NCI-H1436 (cell line): ENCODE measurements around the gene NDUFB1.
A peak's percentile ranks its signal among the peaks of the same experiment; 100 is the strongest.

Experiments used
- DNase-seq: peaks from one replicate; lab custom pipeline; 2025; lab: John Stamatoyannopoulos, UW

Gene NDUFB1

GRCh38 chr14:92121670-92122350 is at the start of gene NDUFB1, which contains the start of gene CPSF2:
Gene NDUFB1 (minus strand): TSS chr14:92121706. CDS start chr14:92117637, 4,069 bp downstream.
Gene CPSF2 (plus strand): TSS chr14:92121969. CDS start chr14:92130985, 9,016 bp downstream.
- DNase-seq, result peak; percentile 73

- no peak for DNase-seq
Measured at GRCh38 chr14:92164958-92165357, 43.5 kb upstream of the NDUFB1 start.

- DNase-seq, result no peak
Measured at GRCh38 chr14:92161521-92161920, 40.0 kb upstream of the NDUFB1 start.

- DNase-seq, result no peak
Measured at GRCh38 chr14:92160619-92161018, 39.1 kb upstream of the NDUFB1 start.

GRCh38 chr14:92154283-92154942 is 32.9 kb upstream of the NDUFB1 start:
- no peak for DNase-seq

GRCh38 chr14:92153581-92153980 is 32.1 kb upstream of the NDUFB1 start:
- DNase-seq, result no peak

GRCh38 chr14:92144708-92145107 is 23.2 kb upstream of the NDUFB1 start:
- DNase-seq, result no peak

- no peak for DNase-seq
Measured at GRCh38 chr14:92143962-92144361, 22.5 kb upstream of the NDUFB1 start.

GRCh38 chr14:92143309-92143708 is 21.8 kb upstream of the NDUFB1 start:
- DNase-seq, result no peak

GRCh38 chr14:92135269-92135668 is 13.8 kb upstream of the NDUFB1 start:
- no peak for DNase-seq

- DNase-seq, result no peak
Measured at GRCh38 chr14:92134456-92134855, 12.9 kb upstream of the NDUFB1 start.

- DNase-seq, result no peak
Measured at GRCh38 chr14:92122761-92123160, 1.3 kb upstream of the NDUFB1 start.

GRCh38 chr14:92122351-92122677 is 808 bp upstream of the NDUFB1 start:
- no peak for DNase-seq

GRCh38 chr14:92121207-92121669 is 268 bp downstream of the NDUFB1 start:
- DNase-seq, result no peak

- no peak for DNase-seq
Measured at GRCh38 chr14:92109490-92109889, 12.0 kb downstream of the NDUFB1 start.

- DNase-seq, result no peak
Measured at GRCh38 chr14:92108345-92109254, 12.9 kb downstream of the NDUFB1 start.

GRCh38 chr14:92106143-92106926 is 15.2 kb downstream of the NDUFB1 start, which contains the start of gene ATXN3:
Gene ATXN3 (minus strand): TSS chr14:92106582. CDS start chr14:92106552, 30 bp downstream.
- peak; percentile 97 for DNase-seq

- DNase-seq, result no peak
Measured at GRCh38 chr14:92105893-92106142, 15.7 kb downstream of the NDUFB1 start.

GRCh38 chr14:92105073-92105892 is 16.2 kb downstream of the NDUFB1 start:
- DNase-seq, result no peak

GRCh38 chr14:92103363-92103989 is 18.0 kb downstream of the NDUFB1 start:
- DNase-seq, result no peak

- DNase-seq, result no peak
Measured at GRCh38 chr14:92099802-92100201, 21.7 kb downstream of the NDUFB1 start.
